ENCODE data around the gene MDGA2.
"Not testable (repeated sequence)": the region's sequence is repeated elsewhere in the genome, so short reads cannot be mapped to it uniquely, and the experiment has no call there.

The MDGA2 gene

GRCh38 chr14:47675466-47676314 lies at the start of gene MDGA2:
Gene MDGA2 (minus strand): TSS chr14:47675605.
- no peak for FAIRE-seq

DNA sequence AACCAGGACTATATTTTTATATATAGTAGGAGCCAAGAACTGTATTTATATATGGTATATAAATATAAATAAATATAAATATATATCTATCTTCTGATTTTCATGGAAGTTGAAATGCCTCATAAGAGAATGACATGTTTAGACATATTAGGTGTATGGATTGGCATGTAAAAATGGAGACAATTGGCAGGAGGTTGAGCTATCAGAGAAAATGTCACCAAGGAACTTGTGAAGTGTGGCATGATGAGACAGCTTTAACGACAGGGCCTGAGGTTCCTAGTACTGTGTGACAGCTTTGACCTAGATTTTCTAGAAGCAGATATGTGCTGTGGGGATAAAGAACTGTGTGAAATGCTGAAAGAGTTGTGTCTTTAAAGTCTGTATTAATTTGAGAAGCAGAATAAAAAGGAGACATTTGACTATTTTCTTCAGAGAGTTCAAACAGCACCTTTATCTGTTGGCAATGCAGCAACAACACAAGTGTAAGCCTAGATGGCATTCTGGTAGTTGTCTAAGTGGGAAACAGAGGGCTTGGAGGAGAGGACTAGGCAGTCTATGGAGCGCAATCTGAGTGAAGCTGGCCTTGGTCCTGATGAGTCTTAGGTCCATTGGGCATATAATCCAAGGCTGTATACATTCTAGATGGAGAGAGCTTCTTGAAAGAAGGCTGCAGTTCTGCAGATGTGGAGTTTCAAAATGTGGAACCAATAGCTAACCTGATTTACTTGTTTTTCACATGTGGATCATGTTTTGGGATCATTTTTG lies 47.7 kb upstream of the MDGA2 start:
- FAIRE-seq = no peak

GRCh38 chr14:47720281-47720680 lies 44.9 kb upstream of the MDGA2 start:
- no peak for FAIRE-seq

DNA sequence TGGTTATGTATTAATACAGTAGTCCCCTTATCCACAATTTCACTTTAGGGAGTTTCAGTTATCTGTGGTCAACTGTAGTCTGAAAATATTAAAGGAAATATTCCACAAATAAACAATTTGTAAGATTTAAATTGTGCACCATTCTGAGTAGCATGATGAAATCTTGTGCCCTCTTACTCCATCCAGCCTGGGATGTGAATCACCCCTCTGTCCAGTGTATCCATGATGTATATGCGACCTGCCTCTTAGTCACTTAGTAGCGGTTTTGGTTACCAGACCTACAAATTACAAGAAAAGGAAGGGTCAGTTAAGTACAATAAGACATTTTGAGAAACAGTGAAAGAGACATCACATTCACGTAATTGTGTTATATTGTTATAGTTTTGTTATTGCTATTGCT lies 39.9 kb upstream of the MDGA2 start:
- no peak for FAIRE-seq

DNA sequence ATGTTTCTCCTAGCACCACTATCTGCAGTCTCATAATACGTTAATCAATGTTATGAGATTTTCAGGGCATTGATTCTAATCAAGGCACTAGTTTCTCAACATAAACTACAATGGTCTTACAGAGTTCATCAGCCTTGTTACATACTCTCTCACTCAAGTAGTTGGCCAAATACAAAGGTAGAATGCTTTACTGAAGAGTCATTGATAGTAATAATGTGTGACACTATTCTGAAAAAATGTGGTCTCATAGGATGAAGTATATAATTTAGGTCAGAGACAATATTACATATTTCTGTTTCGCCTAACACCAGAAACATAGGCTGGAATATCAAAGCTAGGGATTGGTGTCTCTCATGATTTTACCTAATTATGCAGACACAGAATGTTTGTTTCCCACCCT lies 35.2 kb upstream of the MDGA2 start:
- no peak for FAIRE-seq

DNA sequence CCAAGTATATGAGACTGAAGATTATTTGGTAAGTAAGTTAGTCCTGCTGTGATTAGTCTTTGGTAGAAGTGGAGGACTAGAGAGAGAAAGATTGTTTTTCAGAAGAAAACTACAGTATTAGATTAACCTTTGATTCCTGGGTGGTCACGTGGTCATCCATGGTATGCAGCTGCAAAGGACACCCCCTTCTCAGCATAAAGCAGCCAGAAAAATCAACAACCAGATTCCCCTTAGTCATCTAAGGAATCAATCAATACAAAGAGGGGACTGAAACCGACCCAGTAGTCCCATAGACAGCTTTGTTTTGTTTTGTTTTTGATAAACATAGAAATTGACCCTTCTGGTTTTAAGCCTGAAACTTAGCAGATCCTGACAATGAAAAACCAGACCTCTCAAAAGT lies 30.3 kb upstream of the MDGA2 start:
- no peak for FAIRE-seq

- FAIRE-seq = no peak
These were observed 16.4 kb upstream of the MDGA2 start for GRCh38 chr14:47691829-47692228.

GRCh38 chr14:47678993-47679392 lies 3.6 kb upstream of the MDGA2 start:
- no peak for FAIRE-seq

GRCh38 chr14:47678157-47678556 lies 2.8 kb upstream of the MDGA2 start:
- FAIRE-seq = no peak

DNA sequence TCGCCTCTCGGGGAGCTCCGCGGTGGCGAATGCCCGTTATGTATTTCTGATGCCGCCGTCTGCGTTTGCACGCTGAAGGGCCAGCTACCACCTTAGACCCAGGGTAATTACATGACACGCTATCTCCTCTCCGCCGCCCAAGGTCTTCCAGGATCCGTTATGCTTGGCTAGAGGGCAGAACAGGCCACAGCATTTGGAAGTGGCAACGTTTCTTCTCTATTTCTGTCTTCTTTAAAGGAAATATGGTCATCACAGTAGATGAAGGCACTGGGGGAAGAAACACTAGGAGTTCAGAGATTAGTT lies 861 bp upstream of the MDGA2 start:
- no peak for FAIRE-seq

- FAIRE-seq = no peak
These were observed 601 bp downstream of the MDGA2 start for GRCh38 chr14:47674543-47675465.

DNA sequence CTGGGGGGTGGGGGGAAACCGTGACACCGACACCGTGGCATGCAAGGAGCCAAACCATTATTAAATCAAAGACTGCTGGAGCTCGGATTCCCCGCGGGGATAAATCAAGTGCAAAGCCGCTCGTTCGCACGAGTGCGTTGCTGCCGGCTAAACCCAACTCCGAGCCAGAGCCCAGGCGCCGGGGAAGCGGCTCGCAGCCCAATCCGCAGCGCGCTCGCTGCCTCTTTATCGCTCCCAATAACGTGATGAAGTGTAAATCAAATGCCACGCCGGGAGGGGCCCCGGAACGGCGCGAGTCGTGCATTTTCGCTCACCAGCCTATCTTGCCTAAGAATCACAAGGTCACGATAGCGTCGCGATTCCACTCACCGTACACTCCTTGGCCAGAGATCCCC lies 1.3 kb downstream of the MDGA2 start:
- no peak for FAIRE-seq

GRCh38 chr14:47665337-47666134 lies 9.9 kb downstream of the MDGA2 start:
- FAIRE-seq = no peak

DNA sequence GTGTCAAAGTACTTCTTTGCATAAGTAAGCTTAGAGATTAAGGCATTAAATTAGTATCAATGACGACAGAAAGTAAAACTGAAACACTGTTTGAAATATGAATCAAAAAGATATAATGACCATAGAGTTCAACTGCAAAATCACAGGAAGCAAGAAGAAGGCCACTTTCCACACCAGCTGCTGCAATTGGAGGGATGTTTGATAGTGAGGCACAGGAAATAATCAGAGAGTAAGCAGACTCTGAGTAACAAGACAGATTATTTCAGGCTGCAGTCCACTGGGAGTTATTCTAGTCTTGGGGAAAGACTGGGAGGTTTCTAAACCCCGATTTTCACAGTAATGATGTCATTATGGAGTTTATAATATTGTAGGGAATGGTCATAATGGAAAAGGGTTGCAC lies 12.9 kb downstream of the MDGA2 start:
- FAIRE-seq = no peak

GRCh38 chr14:47660158-47660557 lies 15.2 kb downstream of the MDGA2 start:
- FAIRE-seq = no peak

GRCh38 chr14:47658041-47658440 lies 17.4 kb downstream of the MDGA2 start:
- FAIRE-seq = no peak

GRCh38 chr14:47657143-47657542 lies 18.3 kb downstream of the MDGA2 start:
- FAIRE-seq = no peak

DNA sequence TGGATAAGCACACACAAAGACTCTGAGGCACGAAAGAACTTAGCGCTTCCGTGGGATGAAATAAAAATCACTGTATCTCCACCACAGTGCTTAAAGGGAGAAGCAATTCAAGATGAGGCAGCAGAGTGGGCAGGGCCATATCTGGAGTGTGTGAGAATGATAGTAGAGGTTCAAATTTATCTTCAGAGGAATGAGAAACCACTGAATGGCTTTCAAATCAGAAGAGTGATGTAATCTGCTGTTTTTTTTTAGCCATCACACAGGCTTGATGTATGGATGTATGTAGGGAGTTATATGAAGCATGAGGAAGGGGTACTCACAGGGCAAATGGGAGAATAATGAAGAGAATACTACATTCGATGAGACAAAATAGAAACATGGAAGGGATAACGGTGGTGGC lies 24.1 kb downstream of the MDGA2 start:
- FAIRE-seq = no peak

DNA sequence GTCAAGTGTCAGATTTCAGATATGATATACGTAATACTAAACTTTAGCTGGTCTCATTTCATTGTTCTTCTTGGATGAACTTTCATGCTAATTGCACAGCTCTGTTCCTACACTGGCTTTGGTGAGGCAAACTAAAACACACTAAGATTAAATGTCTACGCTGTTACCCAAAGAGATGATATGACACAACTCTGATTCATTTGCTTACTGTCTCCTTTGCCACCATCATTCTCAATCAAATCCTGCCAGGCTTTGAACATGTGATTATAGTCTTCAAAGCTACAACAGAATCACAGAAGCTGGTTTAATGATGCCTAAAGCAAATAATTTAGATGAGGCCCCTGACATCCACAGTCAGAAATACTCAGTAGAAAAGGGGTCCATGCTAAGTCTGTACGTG lies 37.7 kb downstream of the MDGA2 start:
- no peak for FAIRE-seq

- FAIRE-seq = no peak
These were observed 49.0 kb downstream of the MDGA2 start for GRCh38 chr14:47626151-47627035.

DNA sequence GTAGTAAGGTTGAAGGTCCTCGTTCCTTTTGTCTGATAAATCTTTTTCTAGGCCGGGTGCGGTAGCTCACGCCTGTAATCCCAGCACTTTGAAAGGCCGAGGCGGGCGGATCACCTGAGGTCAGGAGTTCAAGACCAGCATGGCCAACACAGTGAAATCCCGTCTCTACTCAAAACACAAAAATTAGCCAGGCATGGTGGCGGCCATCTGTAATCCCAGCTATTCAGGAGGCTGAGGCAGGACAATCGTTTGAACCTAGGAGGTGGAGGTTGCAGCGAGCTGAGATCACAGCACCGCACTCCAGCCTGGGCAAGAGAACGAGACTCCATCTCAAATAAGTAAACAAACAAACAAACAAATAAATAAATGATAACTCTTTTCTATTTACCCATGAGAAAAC lies 51.3 kb downstream of the MDGA2 start:
- not testable (repeated sequence) for FAIRE-seq
